HG03280 (cell line): Measurements from ENCODE around the gene CENPO.

ENCODE experiments used
- ATAC-seq: cut with Tn5 transposase; IDR thresholded peaks from one replicate; pipeline ENCODE4 v1.9.1; 2021; ENCODE audit warnings: mild to moderate bottlenecking, moderate library complexity; ENCODE audit not compliant: unreplicated experiment

The CENPO gene

GRCh38 chr2:24792874-24793760 is at the start of gene CENPO, which contains the start of gene PTRHD1:
Gene CENPO, plus strand, starts transcription at chr2:24793425. Its CDS starts 495 bp downstream, at chr2:24793920.
Gene PTRHD1, minus strand, starts transcription at chr2:24793391. Its CDS starts 14 bp downstream, at chr2:24793377.
- ATAC-seq, result peak; percentile 95

DNA sequence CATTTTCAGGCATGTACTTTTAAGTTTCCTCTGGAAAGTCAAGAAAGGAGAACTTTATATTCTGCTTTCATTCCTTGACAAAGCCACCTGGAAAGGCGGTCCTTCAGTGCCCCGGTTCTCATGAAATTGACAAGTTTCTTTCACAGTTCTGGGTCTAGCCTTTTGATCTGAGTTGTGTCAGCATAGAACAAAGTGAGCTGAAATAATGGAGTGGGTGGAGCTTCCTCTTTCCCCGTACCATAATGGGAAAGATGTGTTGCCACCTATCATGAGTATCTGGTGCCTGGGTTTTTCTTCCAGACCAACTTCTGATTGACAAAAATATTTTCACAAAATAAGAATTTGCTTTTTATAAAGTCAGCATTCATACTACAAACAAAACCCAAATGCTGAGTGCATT is 49.3 kb upstream of the CENPO start:
- no peak for ATAC-seq

DNA sequence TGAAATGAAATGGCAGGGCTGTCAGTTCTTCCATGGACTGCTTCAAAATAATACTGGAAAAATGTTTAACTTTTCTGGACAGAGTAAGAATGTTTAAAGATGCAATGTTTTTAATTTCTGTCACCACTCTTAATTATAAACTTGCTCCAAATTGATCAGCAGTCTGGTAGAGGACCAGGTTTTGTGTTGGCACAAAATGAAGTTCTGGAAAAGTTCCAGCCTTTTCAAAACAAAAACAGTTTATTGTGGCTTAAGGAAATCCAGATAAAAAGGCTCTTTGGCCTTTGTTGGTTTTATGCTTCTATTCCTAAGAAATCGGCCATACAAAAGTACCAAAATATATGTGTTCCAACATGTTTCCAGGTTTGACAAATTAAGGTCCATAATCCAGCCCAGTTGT is 48.9 kb upstream of the CENPO start:
- ATAC-seq, result no peak

DNA sequence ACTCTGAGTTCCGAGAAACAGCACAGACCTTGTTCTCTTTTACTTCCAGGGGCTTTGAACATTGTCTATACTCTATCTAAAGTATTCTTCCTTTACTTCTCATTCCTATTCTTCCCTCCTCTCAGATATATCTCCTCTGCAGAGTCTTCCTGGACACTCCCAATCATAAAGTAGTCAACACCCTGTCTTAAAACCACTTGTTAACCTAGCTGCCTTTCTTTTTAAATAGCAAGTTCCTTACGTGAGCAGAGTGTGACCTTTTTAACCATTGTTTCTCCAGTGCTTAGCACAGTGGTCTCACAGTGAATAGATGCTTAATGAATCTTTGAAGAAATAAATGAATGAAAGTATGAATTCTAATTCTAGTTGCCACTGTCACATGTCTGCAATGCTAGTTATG is 47.4 kb upstream of the CENPO start:
- no peak for ATAC-seq

DNA sequence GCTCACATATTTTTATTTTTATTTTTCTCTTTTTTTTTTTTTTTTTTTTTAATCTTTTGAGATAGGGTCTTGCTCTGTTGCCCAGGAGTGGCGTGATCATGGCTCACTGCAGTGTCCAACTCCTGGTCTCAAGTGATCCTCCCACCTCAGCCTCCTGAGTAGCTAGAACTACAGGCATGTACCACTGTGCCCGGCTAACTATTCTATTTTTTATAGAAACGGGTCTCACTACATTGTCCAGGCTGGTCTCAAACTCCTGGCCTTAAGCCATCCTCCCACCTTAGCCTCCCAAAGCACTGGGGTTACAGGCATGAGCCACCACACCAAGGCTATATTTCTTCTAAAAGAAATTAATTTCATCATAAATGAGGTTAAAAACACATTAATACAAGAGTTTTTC is 45.9 kb upstream of the CENPO start:
- no peak for ATAC-seq

DNA sequence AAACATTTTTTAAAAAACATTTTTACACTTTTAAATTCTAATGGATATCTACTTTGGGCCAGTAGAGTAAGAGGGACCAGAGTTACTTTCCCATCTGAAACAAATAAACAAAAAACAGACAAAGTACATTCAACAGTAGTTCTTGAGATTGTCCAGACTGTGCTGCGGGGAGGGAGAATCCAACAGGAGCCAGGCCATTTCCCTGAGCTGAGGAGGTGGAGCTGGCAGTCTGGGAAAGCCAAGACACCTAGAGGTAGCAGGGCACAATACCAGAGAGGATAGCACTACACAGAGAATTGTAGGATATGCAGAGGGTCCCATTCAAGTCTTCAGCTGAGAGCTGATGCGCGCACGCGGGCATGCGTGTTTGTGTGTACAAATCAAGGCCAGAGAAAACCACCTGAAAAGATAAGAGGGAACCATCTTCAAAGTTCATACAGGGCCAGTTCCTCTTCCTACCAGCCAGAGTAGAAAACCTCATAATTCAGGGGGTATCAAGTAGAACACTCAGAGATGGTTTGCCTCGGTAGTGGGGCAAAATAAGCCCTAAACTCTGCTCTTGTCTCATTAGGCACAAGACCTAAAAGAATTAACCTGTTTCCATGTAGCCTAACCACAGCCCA is 44.0 kb upstream of the CENPO start:
- ATAC-seq, result no peak

DNA sequence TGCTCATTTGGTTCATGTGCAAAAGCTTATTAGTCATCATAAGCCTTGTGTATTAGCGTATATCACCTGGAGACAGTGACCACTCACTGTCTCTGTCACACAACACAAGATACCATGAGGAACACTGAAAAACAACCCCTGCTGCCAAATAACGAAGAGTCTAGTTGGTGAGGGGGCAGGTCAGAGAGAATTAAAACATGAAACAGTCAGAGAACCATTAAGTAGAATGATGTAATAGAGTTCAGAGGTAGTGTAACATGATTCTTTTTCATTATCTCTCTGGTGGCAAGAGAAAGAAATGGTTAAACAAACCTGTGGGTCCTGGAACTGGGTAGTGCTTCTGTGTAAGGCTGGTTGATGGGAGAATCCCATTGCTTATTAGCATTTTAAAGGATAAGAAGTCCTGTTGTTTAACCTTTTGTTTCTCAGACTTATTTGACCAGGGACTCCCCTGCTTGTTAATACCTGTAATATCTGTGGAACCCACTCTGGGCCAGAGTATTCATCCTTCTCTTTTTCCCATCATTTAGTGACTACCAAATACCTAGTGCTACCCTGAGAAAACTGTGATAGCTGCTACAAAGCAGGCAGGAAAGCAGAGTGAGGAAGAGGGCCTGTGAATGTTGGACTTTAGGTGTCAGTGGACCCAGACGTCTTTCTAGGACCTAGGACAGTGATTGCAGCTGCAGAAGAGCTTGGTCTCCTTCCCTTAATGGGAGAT is 38.1 kb upstream of the CENPO start:
- ATAC-seq, result no peak

- ATAC-seq, result no peak
Measured at GRCh38 chr2:24756789-24757188, 36.4 kb upstream of the CENPO start.

- ATAC-seq, result no peak
Measured at GRCh38 chr2:24761866-24762265, 31.4 kb upstream of the CENPO start.

- no peak for ATAC-seq
Measured at GRCh38 chr2:24762518-24762917, 30.7 kb upstream of the CENPO start.

DNA sequence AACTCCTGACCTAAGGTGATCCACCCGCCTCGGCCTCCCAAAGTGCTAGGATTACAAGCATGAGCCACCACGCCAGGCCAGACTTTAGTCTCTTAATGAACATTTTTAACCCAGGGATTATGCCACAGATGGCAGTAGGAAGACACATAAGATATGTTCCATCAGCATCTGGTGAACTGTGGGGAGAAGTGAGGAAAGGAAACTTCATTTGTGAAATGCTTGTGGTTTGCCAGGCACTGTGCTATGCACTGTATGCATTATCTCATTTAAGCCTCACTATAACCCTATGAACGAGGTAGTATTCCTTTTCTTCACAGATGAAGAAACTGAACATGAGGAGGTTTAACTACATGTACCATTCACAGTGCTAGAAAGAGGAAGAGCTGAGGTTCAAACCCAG is 29.4 kb upstream of the CENPO start:
- no peak for ATAC-seq

GRCh38 chr2:24766609-24767008 is 26.6 kb upstream of the CENPO start:
- no peak for ATAC-seq

GRCh38 chr2:24768013-24768412 is 25.2 kb upstream of the CENPO start:
- no peak for ATAC-seq

GRCh38 chr2:24768601-24769000 is 24.6 kb upstream of the CENPO start:
- ATAC-seq, result no peak

DNA sequence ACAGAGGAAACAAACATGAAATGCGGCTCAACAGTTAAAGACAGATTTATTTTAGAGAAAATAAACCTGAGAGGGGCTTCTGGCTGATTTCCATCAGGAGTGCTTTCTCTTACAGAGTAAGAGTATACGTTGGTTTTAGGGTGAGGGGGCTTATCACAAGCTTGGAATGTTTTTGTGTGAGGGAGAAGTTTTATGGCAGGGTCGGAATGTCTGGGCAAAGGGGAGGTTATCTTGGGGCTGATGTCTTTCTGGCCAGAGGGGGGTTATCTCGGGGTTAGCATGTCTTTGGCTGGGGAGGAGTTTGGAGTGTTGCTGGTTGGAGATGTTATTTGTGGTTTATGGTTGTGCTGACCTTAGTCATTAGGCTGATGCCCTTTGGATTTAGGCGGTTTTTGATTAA is 22.2 kb upstream of the CENPO start:
- ATAC-seq, result no peak

GRCh38 chr2:24771764-24772586 is 21.2 kb upstream of the CENPO start:
- no peak for ATAC-seq

GRCh38 chr2:24774373-24774772 is 18.9 kb upstream of the CENPO start:
- ATAC-seq, result no peak

DNA sequence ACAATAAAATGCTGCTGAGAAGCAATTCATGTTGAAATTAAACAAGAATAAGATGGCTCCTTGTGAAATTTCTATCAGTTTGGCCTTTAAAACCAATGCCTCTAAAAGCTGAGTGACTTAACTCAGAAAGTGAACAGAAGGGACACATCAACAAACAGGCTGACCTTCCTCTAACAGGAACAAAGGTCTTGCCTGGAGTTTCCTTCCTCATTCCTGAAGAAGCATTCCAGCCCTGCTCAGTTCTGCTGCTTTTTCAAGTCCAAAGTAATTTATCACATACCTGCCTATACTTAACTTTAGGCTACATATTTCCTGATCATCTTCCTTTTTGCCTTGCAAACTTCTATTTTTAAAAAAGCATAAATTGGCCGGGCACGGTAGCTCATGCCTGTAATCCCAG is 14.1 kb upstream of the CENPO start:
- ATAC-seq, result no peak

DNA sequence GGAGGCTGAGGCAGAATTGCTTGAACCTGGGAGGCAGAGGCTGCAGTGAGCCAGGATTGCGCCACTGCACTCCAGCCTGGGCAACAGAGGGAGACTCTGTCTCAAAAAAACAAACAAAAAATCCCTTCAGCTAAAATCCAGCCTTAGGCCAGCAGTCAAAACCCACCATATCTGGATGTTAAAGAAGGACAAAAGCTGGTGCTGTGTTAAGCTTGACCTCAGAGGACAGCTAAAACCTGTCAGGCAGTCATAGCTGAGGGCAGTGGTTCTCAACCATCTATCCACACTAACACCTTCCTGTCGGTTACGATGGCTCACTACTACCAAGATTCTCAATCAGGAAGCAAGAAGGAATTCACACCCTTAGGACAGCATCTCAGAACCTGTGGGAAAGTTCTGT is 9.6 kb upstream of the CENPO start:
- ATAC-seq, result no peak

DNA sequence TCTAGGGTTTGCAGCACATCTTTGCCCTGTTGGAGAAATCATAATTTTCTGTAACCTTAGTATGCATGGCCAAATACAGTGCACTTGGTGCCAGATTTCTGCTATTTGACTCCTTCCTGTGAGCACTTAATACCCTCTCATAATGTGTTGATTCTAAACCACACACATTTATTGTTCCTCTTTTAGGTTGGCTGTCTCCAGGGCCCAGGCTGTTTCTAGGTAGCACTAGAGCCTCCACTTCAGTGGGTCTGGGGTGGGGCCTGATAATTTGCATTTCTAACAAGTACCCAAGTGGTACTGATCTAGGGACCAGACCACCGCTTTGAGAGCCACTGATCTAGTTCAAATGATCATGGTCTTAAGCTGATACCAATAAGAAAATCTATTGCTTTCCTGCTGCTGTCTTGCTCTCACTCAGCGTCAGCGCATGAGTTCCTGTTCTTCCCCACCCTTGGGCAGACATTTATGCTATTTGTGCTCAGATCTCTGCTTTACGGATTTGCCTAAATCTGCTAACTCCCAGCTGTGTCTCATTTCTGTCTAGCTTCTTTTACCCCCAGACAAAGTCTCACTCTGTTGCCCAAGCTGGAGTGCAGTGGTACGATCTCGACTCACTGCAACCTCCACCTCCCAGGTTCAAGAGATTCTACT is 7.4 kb upstream of the CENPO start:
- peak; percentile 64 for ATAC-seq
